GM12878 (cell line): ENCODE results near the gene LEMD2.

Experiments used
- ATF7 ChIP-seq: fragments of 450-650 bp; IDR thresholded peaks from 2 replicates; pipeline ENCODE4 v1.6.1; 2016; ENCODE audit warnings: low read depth, mild to moderate bottlenecking
- CTCF ChIP-seq, 3 experiments: IDR thresholded peaks in 2 of 3; conservative IDR thresholded peaks in 1 of 3; 2 replicates each; pipeline ENCODE4 v1.5.1; 2011; ENCODE audit warnings: low read depth in 3 of 3, low read length in 3 of 3, mild to moderate bottlenecking in 3 of 3, control low read depth in 2 of 3, moderate library complexity in 2 of 3, inconsistent platforms in 1 of 3, mixed read lengths in 1 of 3; ENCODE audit not compliant: control insufficient read depth in 2 of 3, insufficient read depth in 1 of 3; ENCODE audit errors: extremely low read depth in 1 of 3
- MTA2 ChIP-seq: fragments of 450-650 bp; IDR thresholded peaks from 2 replicates; pipeline ENCODE4 v1.6.1; 2016; ENCODE audit warnings: low read depth, mild to moderate bottlenecking, moderate library complexity
- POLR2A ChIP-seq: IDR thresholded peaks from 2 replicates; pipeline ENCODE4 v1.6.1; 2011; ENCODE audit warnings: low read depth, mild to moderate bottlenecking, low read length
- POLR2AphosphoS5 ChIP-seq: IDR thresholded peaks from 2 replicates; pipeline ENCODE4 v1.6.1; 2011; ENCODE audit warnings: mild to moderate bottlenecking, low read length, inconsistent platforms
- ZBTB4 ChIP-seq: fragments of 450-650 bp; formaldehyde crosslinking; IDR thresholded peaks from 2 replicates; pipeline ENCODE4 v1.4.0; 2022; ENCODE audit warnings: mild to moderate bottlenecking, moderate library complexity
- TF ChIP-seq, protein P1 (sequence below): IDR thresholded peaks from 2 replicates; pipeline ENCODE4 v1.6.1; 2011; ENCODE audit warnings: low read depth, low read length, improper control_type of control experiment, borderline replicate concordance

- TF ChIP-seq CTCF (IDR thresholded peaks at IDR 0.05 in 2 of 3, conservative IDR thresholded peaks at IDR 0.05 in 1 of 3; ENCODE audit: control insufficient read depth in 2 of 3, extremely low read depth in 1 of 3, insufficient read depth in 1 of 3, low read depth in 3 of 3, low read length in 3 of 3), result no peak
- TF ChIP-seq ATF7, result no peak
- TF ChIP-seq MTA2, result no peak
- no peak; the same call in 1 of the 2 replicates for TF ChIP-seq POLR2A
- TF ChIP-seq ZBTB4 (CRISPR knock-in tag), result no peak
- TF ChIP-seq, protein P1, sequence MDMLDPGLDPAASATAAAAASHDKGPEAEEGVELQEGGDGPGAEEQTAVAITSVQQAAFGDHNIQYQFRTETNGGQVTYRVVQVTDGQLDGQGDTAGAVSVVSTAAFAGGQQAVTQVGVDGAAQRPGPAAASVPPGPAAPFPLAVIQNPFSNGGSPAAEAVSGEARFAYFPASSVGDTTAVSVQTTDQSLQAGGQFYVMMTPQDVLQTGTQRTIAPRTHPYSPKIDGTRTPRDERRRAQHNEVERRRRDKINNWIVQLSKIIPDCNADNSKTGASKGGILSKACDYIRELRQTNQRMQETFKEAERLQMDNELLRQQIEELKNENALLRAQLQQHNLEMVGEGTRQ, result no peak
- no peak for TF ChIP-seq POLR2AphosphoS5
These were observed 12.2 kb downstream of the LEMD2 start for GRCh38 chr6:33776764-33777163.
